ENCODE results near the gene S100A11.

The S100A11 gene

DNA sequence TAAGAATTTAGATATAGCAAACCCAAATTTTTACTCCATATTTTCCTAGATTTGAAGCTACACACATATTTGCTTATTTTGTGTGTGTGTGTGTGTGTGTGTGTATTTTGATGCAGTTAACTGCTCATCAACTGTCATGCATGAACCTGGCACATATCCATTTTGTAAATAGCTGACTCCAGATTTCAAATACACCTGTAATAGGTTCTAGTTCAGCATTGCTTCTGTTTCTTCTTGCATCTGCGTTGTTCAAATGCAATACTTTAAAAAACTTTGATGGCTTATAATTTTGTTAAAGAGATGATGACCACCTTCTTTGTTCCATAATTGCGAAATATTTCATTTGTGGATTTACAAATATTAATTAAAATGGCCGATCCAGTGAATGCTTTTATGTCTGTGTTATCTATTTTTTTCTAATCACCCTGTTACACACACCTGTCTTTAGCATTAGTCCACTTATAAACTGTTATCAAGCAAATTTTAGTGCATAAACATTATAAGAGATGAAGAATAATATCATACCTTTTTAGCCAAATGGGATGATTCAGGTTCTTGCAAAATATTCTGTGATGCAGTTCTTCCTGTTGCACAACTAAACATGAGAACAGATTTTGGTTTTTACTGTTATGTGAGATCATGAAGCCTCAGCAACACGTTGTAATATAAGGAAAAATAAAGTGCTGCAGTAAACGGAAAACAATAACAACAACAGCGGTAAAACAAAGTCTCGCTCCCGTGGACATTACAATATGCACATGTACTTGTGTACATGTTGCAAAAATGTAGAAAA is 12.7 kb upstream of the S100A11 start:
- no peak overlapping the region for H3K4me3 ChIP-seq (ENCODE audit: low read depth, low read length)
- DNase-seq (ENCODE audit: low read depth) = no peak
- in situ Hi-C loops (cut with HindIII; ENCODE audit: low sequenced_read_pairs) = no loop called here

DNA sequence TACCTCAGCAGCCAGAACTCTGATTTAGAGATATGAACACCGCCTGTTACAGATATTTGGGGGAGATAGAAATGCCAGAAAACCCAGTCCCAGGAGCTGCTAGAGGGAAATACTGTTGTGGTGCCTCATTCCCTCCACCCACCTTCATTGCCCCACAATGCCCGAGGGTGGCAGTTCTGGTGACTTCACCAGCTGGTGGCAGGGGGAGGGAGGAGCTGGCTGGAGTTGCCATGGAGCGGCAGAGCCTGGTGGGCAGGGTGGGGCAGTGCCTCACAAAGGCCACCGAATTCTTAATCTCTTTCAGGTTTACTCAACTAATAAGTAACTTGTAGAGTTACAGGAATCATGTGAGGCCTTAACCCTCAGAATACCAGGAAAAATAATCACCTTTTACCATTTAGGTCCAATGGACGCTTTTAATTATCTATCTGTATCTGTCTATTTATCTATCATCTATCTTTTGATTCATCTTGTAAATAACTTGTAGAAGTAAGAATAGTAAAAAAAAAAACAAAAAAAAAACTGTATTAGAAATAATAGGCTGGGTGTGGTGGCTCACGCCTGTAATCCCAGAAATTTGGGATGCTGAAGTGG is 11.7 kb upstream of the S100A11 start:
- H3K4me3 ChIP-seq (ENCODE audit: low read depth, low read length) = no peak overlapping the region
- in situ Hi-C loops (cut with HindIII; ENCODE audit: low sequenced_read_pairs) = no loop called here
- no peak for DNase-seq (ENCODE audit: low read depth)

More for the DNA sequence above, 12.7 kb upstream of the S100A11 start:
- TF ChIP-seq, protein P1, sequence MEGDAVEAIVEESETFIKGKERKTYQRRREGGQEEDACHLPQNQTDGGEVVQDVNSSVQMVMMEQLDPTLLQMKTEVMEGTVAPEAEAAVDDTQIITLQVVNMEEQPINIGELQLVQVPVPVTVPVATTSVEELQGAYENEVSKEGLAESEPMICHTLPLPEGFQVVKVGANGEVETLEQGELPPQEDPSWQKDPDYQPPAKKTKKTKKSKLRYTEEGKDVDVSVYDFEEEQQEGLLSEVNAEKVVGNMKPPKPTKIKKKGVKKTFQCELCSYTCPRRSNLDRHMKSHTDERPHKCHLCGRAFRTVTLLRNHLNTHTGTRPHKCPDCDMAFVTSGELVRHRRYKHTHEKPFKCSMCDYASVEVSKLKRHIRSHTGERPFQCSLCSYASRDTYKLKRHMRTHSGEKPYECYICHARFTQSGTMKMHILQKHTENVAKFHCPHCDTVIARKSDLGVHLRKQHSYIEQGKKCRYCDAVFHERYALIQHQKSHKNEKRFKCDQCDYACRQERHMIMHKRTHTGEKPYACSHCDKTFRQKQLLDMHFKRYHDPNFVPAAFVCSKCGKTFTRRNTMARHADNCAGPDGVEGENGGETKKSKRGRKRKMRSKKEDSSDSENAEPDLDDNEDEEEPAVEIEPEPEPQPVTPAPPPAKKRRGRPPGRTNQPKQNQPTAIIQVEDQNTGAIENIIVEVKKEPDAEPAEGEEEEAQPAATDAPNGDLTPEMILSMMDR (IDR thresholded peaks at IDR 0.05; ENCODE audit: low read depth, low read length, missing control alignments) = no peak

DNA sequence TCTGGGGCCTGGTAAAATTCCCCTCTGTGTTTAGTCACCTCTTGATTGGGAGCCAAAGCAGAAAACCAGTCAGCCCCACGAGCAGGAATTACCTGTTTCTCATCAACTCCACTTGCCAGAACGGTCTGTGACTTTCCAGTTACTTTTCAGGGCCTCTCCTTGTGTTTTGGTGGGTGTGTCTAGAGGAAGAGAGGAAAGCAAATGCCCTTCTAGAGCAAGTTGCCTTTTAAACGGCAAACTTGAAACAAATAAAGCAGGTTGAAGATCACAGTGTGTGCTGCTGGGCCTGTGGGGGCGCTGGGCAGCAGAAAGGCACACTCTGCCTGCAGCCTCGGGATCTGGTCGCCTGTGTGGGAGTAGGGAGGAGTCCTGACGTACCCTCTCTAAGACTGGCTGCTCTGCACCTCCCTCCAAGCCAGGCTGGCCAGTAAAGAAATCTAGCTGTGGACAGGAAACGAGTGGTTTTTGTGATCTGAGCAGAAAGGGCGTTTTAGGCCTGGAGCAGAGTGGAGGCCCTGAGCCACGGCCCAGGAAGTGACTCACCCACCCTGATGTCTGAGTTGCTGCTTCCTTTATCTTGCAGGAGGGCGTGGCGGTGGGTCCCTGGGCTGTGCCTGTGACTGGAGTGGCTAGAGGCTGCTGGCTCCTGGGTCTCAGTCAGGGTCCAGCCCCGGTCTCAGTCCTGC is 11.1 kb upstream of the S100A11 start:
- TF ChIP-seq, protein P1 (IDR thresholded peaks at IDR 0.05; ENCODE audit: low read depth, low read length, missing control alignments) = peak; percentile 77
- DNase-seq (ENCODE audit: low read depth) = peak; percentile 94
- H3K4me3 ChIP-seq (ENCODE audit: low read depth, low read length) = peak overlapping the region; percentile 8
- in situ Hi-C loops (cut with HindIII; ENCODE audit: low sequenced_read_pairs) = no loop called here

More for the DNA sequence above, 11.7 kb upstream of the S100A11 start:
- TF ChIP-seq, protein P1 (IDR thresholded peaks at IDR 0.05; ENCODE audit: low read depth, low read length, missing control alignments) = no peak

DNA sequence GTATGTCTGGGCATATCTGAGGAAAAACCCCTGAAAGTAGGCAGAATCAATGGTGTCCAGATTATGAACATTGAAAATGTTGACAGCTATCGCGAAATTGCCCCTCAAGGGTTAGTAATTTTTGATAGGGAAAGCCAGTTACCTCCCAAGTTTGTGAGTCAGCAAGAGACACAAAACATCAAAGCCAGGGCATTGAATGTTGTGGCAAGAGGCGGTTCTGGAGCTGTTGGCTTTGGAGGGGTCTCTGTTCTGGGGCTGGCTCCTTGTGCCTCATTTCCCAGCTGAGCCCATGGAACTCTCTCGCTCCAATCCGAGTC is 10.6 kb upstream of the S100A11 start:
- H3K4me3 ChIP-seq (ENCODE audit: low read depth, low read length) = peak overlapping the region; percentile 8
- no peak for DNase-seq (ENCODE audit: low read depth)
- in situ Hi-C loops (cut with HindIII; ENCODE audit: low sequenced_read_pairs) = no loop called here
- TF ChIP-seq, protein P1 (IDR thresholded peaks at IDR 0.05; ENCODE audit: low read depth, low read length, missing control alignments) = no peak

DNA sequence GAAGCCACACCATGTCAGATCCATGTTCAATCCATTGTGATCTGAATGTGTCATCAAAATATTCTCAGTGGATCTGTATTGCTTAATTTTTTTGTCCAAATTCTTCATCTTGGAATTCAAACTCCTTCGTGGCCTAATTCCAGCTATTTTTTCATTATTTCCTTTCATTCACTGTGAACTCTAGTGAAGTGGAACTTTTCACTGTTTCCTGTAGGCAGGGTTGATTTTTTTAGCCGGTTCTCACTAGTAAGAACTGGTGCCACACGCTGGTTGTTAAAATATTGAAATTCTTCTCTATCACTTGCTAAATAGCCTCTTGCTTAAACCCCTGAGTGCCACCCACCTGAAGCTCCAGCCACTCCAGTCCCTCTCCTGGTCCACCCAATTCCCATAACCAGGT is 7.6 kb upstream of the S100A11 start:
- no peak for DNase-seq (ENCODE audit: low read depth)

DNA sequence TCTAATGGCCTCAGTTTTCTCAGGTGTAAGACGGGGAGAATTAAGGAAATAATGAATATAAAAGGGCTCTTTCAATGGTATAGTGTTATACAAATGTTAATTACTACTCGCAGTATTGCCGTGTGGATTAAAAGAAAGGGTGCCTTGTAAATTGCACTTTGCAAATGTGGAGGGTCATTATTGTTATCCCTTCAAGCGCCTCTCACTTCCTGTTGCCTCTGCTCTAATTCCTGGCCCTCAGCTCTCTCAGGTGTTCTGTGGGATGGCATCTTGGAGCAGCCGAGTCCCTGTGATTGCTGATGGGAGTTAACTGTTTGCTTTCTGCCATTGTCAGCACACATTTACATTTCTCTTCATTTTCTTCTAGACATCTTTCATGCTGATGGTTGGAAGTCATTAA is 7.1 kb upstream of the S100A11 start:
- DNase-seq (ENCODE audit: low read depth) = no peak
- TF ChIP-seq, protein P1 (IDR thresholded peaks at IDR 0.05; ENCODE audit: low read depth, low read length, missing control alignments) = no peak
- no peak overlapping the region for H3K4me3 ChIP-seq (ENCODE audit: low read depth, low read length)
- in situ Hi-C loops (cut with HindIII; ENCODE audit: low sequenced_read_pairs) = no loop called here

More for the DNA sequence above, 7.6 kb upstream of the S100A11 start:
- in situ Hi-C loops (cut with HindIII; ENCODE audit: low sequenced_read_pairs) = no loop called here
- TF ChIP-seq, protein P1 (IDR thresholded peaks at IDR 0.05; ENCODE audit: low read depth, low read length, missing control alignments) = no peak
- no peak overlapping the region for H3K4me3 ChIP-seq (ENCODE audit: low read depth, low read length)

Measured in astrocyte of the cerebellum (primary cell).